Stimulated activated CD8-positive, alpha-beta memory T cell treated with anti-CD3 and anti-CD28 coated beads, Interleukin-7, amount 100 ng/mL, for 24 hours (primary cell): Measurements from ENCODE around the gene ZRANB2.

ENCODE experiments used
- DNase-seq: peaks from one replicate; pipeline ENCODE4 v3.0.0-alpha.2; 2020; ENCODE audit warnings: low read depth

The ZRANB2 gene

DNA sequence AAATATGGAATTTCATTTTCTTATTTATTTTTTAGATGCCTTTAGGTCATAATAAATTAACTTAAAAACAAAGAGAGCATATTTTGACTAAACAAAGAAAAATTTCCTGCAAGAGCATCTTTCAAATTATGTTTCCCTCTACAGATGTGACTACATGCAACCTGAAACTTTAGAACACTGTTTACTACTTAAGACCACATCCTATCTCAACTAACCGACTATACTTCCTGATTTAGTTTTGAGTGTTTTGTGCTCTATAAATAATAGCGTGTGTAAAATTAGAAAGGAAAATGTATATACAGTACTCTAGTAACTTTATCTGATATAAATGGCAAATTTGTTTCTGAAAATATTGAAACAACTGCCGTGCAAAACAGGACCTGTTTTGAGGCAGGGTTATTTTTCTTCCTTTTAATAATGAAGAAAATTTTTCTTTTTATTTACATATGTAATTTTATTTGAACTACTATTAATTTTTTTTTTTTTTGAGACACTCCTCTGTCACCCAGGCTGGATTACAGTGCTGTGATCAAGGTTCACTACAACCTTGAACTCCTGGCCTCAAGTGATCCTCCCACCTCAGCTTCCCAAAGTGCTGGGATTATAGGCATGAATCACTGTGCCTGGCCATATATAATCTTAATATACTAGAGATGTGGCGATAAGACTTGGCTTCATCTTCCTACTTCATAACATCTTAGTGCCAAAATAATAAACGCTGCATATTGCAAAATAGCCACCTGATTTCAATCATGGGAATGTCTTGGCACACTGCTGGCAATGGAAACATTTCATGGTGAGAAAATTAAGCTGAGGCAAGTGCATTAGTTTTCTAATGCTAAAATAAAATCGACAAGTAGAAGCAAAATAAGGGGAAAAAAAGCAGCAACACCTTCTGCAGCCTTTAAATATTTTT lies 12.3 kb downstream of the ZRANB2 start:
- DNase-seq: no peak

DNA sequence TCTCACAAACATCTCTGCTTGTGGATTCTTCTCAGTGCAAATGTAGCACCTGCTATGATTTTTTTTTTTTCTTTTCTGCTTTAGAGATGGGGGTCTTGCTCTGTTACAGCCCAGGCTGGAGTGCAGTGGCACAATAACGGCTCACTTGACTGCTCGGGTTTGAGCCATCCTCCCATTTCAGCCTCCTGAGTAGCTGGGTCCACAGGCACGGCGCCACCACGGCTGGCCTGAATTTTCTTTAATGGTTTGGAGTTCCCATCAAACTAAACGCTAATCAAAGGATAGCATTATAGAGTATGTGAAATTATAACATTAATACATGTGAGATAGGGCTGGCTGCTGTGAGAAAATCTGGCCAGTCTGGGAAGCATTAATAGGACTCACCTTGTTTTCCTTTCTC lies 26.0 kb downstream of the ZRANB2 start:
- no peak for DNase-seq

DNA sequence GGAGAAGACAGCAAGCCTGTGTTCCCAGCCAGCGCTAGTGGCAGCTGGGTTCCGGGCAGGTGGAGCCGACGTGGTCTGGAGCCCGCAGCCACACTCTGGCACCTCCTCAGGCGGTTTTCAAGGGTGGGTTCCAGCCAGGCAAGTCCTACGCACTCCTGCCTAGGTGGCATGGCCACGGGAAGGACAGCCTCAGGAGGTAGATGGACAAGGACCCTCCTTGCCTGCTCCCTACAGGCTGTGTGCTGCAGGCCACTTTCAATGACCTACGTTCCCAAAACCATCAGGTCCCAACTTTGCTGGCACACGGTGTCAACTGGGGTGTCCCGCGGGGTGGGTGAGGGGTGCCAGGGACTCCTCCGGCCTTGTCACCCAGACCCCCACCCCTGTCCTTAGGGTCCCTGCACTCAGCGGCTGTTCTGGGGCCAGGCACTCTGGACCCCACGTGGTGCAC lies 26.5 kb downstream of the ZRANB2 start:
- no peak for DNase-seq

DNA sequence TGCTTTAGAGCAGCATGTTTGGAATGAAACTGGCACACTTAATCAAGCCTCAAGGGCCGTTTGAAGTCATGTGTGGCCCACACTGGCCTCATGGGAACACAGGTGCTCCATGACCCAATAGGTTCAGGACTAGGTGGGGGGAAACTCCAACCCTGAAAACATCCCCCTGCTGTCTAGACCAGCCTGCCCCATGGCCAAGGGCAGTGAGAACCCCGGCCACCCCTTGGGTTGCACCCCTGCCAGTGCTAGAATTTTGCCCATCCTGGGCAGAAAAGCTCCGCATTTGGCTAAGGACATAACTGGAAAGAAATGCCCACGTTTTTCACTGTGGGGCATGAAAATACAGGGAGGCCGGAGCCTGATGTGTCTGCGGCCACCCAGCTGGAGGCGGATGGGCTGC lies 27.1 kb downstream of the ZRANB2 start:
- no peak for DNase-seq

DNA sequence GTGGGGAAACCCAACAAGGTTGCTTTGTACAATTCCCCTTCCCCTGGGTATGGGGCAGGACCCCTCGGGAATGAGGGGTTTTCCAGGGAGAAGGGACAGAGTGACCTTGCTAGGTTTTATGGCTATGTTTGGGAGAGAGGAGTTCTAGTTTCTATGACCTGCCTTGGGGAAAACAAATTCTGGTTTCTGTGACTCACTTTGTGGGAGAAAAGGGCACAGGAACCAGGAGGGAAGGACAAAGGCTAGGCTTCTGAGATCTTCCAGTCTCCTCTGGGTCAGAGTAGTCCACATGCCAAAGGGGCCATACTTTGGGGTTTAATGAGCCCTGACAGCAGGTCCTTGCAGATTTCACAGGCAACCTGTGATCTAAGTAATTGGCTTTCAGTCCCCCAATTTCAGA lies 27.7 kb downstream of the ZRANB2 start:
- no peak for DNase-seq

DNA sequence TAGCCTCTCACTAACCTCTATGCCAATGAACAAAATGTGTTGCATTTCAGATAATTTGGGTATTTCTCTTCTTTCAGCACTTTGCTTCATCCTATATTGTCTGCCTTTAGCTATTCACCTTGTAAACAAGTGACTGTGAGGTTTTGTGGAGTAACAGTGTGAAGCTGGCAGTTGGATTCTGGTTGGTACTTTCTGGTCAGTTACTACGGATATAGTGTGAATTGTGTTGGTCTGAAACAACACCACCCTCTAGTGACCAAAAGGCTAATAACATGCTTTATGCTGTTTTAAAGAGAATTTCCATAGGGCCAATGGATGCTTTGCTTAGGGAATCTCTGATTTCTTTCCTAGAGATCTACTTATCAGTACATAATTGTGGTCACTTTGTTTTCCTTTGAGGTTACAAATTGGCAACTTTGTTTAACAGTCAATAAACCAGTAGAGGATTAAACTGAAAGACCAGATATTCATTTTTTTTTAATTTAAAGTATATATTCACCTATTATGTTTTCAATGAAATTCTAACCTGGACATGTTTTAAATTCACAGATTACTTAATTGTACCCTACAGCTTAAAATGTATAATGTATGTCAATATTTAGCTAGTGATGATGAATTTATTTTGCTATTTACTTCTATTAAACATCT lies 30.8 kb downstream of the ZRANB2 start:
- DNase-seq: no peak

DNA sequence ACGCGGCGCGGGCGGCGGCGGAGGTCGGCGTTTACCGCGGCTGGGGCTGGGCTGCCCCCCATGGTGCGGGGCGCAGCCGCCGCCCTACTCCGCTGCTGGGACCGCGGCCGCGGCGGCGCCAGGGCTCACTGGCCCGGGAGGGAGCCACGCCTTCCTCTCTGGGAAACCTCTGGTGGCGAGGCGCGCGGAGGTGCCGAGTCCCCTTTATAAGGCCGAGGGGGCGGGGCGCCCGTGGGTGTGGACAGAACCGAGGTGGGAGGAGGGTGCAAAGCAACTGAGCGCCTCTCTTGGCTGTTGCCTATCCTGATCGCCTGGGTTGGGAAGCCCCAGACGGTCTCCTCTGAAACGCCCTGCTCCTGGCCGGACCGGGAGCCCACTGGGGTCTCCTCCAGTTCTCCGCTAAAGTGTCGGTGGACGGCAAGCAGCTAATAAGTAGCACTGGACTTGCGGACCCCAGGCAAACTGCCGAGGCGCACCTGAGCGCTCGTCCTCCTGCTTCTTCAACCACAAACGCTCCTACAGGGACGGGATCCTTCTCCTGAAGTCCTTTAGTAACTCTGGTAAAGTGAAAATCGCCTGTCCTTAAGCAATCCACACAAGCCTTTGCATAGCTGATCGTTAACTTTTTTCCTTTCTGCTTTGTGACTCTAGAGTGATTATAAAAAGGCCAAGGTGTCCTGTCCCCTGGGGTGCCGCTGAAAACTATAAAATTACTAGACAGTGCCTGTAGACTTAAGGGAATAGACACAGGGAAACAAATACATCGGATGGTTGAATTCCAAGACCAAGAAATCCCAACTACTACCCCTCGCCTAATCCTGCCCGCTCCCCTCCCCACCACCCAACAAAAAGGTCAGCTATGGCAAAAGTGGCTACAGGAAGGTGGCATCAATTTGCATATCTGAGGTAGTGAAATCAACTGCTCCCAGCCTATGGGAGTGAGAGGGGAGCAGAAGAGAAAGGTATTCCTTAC lies 32.9 kb downstream of the ZRANB2 start, which contains the start of gene PTGER3:
Gene PTGER3 (minus strand): TSS at position 182 of the 973 bp plus-strand sequence. CDS start 239 bp downstream, outside the sequence.
- DNase-seq: peak; percentile 17

DNA sequence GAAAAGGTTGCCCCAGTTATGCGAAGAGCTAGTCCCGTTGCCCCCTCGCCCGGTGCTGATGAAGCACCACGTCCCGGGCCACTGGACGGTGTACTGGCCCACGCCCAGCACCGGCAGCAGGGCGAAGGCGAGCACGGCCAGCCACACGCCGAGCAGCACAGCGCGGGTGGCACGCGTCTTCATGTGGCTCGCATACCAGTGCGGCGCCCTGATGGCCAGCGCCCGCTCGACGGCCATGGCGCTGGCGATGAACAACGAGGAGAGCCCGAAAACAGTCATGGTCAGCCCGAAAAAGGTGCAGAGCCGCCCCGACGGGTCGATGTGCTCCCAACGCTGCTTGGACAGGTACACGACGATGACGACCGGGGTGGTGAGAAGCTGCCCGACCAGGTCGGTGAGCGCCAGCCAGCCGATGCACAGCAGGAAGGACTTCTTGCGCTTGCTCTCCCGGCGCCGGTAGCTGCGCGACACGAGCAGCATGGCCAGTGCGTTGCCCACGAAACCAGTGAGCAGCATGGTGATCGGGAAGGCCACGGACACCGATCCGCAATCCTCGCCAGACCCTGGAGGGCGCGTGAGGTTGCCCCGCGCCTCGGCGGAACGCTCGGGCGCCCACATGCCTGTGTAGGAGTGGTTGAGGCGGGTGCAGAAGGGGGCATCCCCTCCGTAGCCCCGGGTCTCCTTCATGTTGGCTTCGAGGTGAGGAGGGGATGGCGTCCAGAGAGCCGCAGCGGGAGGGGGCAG lies 33.8 kb downstream of the ZRANB2 start:
- no peak for DNase-seq

DNA sequence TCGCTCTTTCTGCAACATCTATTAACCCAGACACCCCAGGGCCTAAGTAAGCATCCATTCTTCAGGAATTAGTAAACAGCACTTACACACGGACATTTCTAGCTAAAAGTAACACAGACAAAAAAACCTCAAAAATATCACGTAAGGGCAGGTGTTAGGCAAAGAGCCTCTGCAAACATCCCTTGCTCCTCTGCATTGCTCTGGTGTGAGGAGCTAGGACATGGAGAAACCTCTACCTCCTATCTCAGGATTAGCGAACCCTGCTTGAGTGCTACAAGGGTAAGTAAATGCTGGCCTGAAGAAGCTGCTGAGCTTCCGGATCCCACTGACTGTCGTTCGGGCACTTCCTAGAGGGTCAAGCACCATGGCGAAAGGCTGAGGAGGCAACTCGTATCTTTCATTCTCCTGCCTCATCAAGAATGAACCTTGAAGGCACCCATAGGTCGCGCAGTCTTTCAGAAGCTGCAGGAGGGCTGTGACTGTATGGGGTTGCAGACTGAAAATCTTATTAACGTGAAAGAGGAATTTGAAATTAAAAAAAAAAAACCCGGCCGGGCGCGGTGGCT lies 35.3 kb downstream of the ZRANB2 start:
- DNase-seq: no peak

DNA sequence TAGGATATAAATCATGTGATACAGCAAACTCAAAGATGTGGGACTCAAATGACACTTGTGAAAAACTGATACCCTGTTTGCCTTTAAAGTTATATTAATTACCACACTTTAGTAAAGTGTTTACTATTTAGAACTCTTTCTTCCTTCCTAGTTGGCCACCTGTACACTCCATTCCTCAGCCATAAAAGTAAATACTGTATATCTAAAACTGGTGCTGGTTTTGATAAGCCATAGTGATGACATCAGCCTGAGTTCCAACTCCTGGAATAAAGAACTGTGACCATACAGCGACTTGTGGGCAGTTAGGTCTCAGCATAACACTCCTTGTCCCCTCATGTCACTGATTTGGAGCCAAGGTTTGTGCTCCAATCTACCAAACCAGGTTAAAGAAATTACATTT lies 36.0 kb downstream of the ZRANB2 start:
- DNase-seq: no peak

DNA sequence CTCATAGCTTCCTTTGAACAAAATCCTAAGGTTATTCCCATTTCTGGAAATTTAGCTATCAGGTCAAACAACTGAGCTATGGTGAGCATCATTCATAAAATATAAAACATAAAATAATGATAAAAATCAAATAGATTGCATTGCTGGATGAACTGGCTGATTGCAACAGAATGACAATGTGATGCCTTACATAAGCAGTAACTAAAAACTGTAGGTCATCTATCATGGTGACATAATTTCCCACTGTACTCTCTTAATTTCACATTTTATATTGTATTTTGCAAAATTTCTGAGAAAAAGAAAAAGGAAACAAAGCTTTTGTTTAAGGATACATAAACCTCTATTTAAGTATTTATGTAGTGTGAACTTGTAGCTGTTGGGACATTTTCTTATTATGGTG lies 37.8 kb downstream of the ZRANB2 start:
- DNase-seq: no peak

DNA sequence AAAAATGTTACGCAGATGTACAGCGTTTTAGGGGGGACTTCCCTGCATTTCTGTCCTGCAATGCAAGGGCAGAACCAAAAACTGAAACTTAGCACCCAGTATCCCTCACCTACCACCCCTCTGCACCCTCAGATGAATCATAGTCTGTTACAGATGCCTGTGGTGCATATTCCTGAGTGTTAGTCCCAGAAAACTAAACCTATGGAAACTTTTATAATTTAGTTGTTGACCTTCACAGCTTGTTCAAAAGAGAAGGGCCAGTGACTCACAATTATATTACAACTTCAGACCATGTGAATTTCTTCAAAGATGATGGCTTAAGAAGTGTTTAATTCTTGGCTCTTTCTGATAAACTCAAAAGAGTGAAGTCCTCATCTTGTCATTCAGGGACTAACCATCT lies 39.0 kb downstream of the ZRANB2 start:
- no peak for DNase-seq

DNA sequence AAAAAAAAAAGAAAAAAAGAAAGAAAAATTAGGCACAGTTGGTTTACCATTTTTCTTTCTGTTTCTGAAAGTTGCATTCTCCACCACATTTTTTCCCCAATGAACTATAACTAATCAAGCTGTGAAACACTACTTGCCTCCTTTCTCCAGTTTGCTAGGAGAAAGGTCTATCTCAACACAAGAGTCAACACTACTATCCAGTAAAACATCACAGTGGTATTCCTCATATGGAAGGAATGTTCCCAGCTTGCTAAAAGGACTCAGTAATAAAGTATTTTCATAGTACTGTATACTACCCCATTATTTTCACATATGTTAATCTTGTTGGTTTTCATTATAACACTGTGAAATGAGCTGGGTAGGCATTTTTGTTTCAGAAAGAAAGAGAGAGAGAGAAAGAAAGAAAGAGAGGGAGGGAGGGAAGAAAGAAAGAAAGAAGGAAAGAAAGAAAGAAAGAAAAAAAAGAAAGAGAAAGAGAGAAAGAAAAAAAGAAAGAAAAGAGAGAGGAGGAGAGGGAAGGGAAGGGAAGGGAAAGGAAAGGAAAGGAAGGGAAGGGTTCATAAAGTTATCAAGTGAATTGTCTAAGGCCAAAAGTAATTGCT lies 41.1 kb downstream of the ZRANB2 start:
- no peak for DNase-seq

DNA sequence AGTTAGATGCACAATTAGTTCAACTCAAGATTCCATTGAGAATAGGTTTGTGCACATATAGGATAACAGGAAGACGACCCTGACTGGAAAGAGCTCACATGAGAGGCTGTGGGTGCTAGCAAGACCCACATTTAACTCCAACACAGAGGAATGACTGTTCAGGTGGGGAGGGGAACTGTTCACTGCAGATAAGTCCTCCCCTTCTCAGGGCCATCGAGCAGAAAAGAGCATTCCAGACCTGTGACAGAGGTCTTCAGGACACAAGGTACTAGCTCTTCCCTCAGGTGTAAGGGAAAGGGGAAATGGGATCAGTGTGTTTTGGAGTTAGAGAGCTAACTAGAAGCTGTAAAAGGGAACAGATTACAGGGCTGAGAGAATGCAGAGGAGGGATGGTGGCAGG lies 41.9 kb downstream of the ZRANB2 start:
- no peak for DNase-seq

DNA sequence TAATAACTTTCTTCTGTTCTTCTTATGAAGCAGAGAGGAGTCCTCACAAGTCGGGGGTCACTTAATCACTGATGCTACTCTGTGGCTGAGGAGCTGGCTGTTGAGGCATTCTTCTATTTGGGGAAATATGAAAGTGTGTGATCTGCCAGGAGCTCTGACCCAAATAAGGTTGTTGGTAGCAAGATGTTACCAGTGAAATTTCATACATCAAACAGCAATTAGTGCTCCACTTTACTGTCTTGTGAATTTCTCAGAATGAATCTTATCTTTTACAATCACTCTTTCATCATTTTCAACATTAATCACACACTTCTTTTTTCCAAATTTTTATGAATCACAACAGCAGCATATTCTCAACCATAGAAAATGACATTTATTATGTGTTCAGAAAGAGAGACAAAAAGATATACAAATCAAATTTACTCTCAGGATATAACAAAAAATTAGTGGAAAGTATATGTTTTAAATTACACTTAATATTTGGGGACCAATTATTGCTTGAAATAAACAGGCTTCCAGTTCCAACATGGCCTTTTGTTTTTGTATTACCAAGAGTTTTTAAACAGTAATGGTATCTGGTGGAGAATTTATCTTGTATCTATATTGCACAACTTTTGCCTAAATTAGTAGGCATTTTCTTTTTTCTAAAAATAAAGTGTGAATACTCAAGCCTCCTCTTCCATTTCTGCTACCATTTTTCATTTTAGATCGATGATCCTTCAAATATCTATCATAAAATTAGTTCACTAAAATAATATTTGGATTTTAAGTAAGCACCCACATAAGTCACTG lies 42.8 kb downstream of the ZRANB2 start:
- no peak for DNase-seq

DNA sequence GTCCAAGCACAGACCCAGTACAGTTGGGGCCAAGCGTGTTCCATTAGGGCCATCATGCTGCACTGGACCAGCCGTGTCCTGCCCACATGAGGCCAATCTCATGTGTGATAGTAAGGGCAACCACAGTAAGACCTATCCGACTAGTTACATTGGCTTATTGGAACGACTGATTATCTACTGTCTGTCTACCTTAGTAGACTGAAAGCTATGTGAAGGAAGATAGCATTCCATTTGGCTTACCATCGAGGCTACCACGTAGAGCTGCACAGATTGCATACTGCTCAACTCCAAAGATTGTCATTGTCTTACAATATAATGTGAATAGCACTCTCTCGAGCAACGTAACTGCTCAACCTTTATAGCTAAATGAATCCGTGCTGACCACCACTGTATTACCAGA lies 43.8 kb downstream of the ZRANB2 start:
- no peak for DNase-seq

DNA sequence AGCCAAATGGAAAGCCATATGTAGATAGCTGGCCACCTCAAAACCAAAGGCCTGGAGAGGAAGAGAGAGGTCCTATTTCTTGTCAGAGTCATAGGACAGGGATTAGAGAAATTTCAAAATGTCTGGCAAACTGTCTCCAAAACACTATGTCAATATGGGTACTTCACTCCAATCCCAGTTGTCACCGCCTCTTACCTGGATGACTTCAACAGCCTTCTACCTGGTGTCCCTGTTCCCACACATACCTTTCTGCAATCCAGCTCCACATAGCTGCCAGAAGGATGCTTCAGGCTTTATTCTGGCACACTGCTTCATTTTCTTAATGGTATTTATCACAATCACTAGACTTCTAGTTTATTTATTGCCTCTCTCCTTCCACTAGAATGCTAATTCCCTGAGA lies 47.7 kb downstream of the ZRANB2 start:
- DNase-seq: no peak

DNA sequence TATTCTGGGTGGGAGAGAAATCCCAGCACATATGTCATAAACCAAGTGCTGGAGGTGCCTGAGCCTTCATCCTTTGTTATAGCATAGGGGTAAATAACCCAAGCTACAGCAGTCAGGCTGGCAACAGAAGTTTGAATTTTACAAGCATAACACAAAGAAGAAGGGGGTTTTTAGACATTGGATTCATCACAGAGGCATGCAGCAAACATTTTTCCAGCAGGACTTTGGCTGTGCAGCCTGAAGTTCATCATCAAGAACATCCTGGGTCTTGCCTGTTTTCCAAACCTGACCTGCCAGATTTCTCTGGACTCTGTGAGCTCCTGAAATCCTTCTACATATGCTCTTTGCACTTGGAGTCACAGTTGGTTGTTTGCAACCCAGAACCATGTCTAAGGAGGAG lies 49.4 kb downstream of the ZRANB2 start:
- DNase-seq: no peak

DNA sequence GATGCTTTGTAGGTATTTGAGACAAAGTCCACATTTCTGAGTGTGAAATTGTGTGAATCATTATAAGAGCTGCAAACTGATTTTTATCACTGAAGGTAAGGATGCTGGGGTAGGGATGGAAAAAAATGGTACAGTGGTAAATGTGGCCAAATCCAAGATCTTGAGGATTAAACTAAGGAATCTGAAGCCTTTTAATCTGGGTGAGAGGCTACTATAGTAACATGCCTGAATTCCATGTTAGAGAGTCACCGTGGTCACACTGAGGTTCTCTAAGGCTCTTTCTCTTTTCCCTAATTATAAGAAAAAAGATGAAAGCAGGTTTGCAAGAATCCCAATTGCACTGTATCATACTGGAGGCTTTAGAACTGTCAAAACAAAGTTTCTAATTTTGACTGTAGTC lies 50.8 kb downstream of the ZRANB2 start:
- no peak for DNase-seq

DNA sequence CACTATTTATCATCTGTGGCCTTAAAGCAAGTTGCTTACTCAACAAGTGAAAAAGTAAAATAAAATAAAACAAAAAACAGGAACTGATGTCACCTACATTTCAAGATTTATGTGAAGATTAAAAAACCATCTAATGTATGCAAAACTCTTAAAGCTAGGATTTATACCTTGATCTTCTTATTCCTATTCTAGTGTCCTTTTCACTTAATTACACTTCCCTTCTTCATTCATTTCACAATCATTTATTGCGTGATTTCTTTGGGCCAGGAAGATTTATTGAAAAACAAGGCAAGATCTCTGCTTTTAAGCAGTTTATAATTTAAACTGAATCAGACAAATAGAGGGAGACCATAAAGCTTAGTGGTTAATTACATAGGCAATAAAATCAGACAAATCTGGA lies 51.9 kb downstream of the ZRANB2 start:
- no peak for DNase-seq
